ENCODE measurements around the gene GALT.

DNA sequence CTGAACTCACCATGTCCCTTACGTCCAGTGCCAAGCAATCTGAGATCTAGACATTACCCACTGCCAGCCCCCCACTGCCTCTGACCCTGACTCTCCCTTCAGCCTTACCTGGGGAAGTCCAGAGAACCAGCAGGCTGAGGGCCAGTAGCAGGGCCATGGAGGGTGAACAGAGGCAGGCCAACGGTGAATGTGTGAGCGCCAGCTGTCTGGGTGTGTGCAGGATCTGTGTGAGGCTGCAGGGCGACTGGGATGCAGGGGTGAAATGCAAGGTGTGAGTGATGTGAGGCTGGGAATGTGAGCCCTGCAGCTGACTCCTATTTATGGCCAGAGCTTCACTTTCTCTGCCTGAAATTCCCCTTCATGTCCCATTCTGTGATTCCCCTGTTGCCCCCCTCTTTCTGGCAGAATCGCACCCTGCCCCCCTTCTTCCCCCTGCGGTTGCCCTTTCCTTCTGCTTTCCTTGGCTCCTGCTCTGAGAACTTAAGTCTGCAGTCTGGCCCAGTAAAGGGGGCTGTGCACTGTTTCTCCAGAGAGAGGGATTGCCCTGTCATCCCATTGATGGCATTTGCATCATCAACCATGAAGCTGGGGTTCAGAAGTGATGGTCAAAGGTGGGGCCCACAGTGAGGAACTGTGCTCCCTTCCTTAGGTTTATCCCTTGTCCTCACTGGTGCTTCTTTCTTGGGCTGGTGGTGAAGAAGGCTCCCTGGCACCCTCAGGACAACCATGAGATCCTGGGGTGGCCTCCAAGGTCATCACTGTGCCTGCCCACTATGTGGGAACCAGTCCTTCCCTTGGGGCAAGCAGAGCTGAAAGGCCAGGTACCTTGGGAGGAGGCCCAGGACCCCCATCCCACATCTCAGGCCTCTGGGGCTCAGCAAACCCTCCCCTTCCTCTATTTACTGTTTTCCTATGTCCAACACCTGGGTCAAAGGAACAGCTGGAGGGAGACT lies 44.8 kb downstream of the GALT start, which contains the start of gene CCL19:
- no peak for TF ChIP-seq POLR2A (IDR thresholded peaks at IDR 0.05; ENCODE audit: low read length)
- TF ChIP-seq GATA1 (IDR thresholded peaks at IDR 0.05; ENCODE audit: low read depth, low read length), result no peak
